Natural killer cell (primary cell): ENCODE measurements around the gene CLEC20A. TPM values are rescaled to one million over a fixed set of nuclear protein-coding genes. Genes with fewer than 3 reads are reported as not detected.
A peak's percentile ranks its signal among the peaks of the same experiment; 100 is the strongest.

ENCODE experiments used
- ATAC-seq, 3 donors: fragments of 150-1000 bp in 2 of 3; fragments of 200-7000 bp in 1 of 3; cut with Tn5 transposase; 1 replicate in 1 of 3; 2 replicates in 2 of 3; pipeline ENCODE4 v1.10.0; 2021; ENCODE audit warnings: mild to moderate bottlenecking in 2 of 3, moderate library complexity in 2 of 3
- DNase-seq, 2 donors: peaks; one replicate each; pipeline versions ENCODE4 v3.0.0 to v3.0.0-alpha.2; 2013 to 2021; ENCODE audit warnings: mixed read lengths in 1 of 2
- H3K27ac ChIP-seq: one replicate; pipeline ENCODE4 v1.5.1; 2013; ENCODE audit warnings: mild to moderate bottlenecking, low read length
- H3K27me3 ChIP-seq: one replicate; pipeline ENCODE4 v1.6.1; 2013; ENCODE audit warnings: low read length; ENCODE audit not compliant: control insufficient read depth, insufficient read depth
- H3K36me3 ChIP-seq: one replicate; pipeline ENCODE4 v1.6.1; 2013; ENCODE audit warnings: low read length; ENCODE audit not compliant: control insufficient read depth, insufficient read depth
- H3K4me1 ChIP-seq: one replicate; pipeline ENCODE4 v1.6.1; 2013; ENCODE audit warnings: low read length; ENCODE audit not compliant: control insufficient read depth, insufficient read depth
- H3K4me3 ChIP-seq: one replicate; pipeline ENCODE4 v1.5.1; 2013; ENCODE audit warnings: low read length
- H3K9me3 ChIP-seq: one replicate; pipeline ENCODE4 v1.6.1; 2013; ENCODE audit warnings: low read length; ENCODE audit not compliant: control insufficient read depth, insufficient read depth
- H3K27ac Mint-ChIP-seq, 2 donors: one replicate each; pipeline ENCODE4 v1.8.0; 2022; ENCODE audit warnings: mild to moderate bottlenecking in 2 of 2, mixed read lengths in 2 of 2, moderate library complexity in 1 of 2
- H3K27me3 Mint-ChIP-seq, 2 donors: one replicate each; pipeline ENCODE4 v1.8.0; 2022; ENCODE audit warnings: low read depth in 2 of 2, mixed read lengths in 2 of 2
- H3K36me3 Mint-ChIP-seq: one replicate; pipeline ENCODE4 v1.8.0; 2022; ENCODE audit warnings: mixed read lengths
- H3K4me1 Mint-ChIP-seq, 2 donors: one replicate each; pipeline ENCODE4 v1.8.0; 2022; ENCODE audit warnings: mixed read lengths in 2 of 2
- H3K4me3 Mint-ChIP-seq: one replicate; pipeline ENCODE4 v1.8.0; 2022; ENCODE audit warnings: mild to moderate bottlenecking, moderate library complexity, mixed read lengths
- H3K9me3 Mint-ChIP-seq, 2 donors: one replicate each; pipeline ENCODE4 v1.8.0; 2022; ENCODE audit warnings: mixed read lengths in 2 of 2
- WGBS: methylation state at CpG from one replicate; pipeline ENCODE4 v1.1.7; 2013; ENCODE audit warnings: missing lambda C conversion rate; ENCODE audit not compliant: insufficient coverage; 5-methylcytosine and 5-hydroxymethylcytosine counted together
- intact Hi-C: fragments of 100-400 bp; cut with micrococcal nuclease; formaldehyde crosslinking; loops from one replicate; pipeline ENCODE4 v1.14.2; 2022
- total RNA-seq, 4 donors: library from RNA; stranded (reverse); fragments of 120-200 nt in 1 of 4; gene quantifications; one replicate each; pipeline versions ENCODE4 v1.2.3 to v1.2.4, GENCODE V29; 2013 to 2022
- TF ChIP-seq, protein P1 (sequence below): fragments of 200-600 bp; IDR thresholded peaks from one replicate; pipeline ENCODE4 v1.8.0; 2022; ENCODE audit warnings: antibody characterized with exemption

The CLEC20A gene
- total RNA-seq, 3 donors from 2014 or later (not counting 1 experiment from before 2014, with no cell fraction given) = not detected

DNA sequence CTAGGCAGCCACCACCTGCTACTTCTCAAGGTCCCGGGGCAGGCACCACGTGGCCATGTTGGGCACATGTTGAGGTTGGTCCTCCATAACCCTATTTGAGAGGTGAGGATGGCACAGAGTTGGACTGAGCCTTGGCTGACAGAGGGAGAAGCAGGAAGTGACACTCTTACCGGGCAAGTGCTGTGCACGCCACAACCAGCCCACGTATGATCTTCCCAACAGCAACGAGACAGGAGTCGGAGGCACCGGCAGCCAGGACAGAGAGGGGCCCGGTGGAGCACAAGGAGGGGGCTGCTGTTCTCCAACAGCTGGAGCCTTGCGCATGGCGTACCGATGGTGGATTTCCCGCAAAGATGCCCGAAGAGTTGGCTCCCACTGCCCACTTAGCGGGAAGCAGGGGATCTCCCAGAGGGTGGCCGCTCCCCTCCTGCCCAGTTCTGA, 3.4 kb downstream of the CLEC20A start:
- 89% methylated on average over 16 of the region's 16 CpGs for WGBS
- TF ChIP-seq, protein P1, sequence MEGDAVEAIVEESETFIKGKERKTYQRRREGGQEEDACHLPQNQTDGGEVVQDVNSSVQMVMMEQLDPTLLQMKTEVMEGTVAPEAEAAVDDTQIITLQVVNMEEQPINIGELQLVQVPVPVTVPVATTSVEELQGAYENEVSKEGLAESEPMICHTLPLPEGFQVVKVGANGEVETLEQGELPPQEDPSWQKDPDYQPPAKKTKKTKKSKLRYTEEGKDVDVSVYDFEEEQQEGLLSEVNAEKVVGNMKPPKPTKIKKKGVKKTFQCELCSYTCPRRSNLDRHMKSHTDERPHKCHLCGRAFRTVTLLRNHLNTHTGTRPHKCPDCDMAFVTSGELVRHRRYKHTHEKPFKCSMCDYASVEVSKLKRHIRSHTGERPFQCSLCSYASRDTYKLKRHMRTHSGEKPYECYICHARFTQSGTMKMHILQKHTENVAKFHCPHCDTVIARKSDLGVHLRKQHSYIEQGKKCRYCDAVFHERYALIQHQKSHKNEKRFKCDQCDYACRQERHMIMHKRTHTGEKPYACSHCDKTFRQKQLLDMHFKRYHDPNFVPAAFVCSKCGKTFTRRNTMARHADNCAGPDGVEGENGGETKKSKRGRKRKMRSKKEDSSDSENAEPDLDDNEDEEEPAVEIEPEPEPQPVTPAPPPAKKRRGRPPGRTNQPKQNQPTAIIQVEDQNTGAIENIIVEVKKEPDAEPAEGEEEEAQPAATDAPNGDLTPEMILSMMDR = no peak
- no peaks in the 10 kb centered on the region for H3K9me3 Mint-ChIP-seq
- DNase-seq (no peak), ATAC-seq (peak in 1 of 3 donors; percentile 16)
- Histone ChIP-seq H3K36me3 (no peaks in the 10 kb centered on the region), H3K9me3 (no peaks in the 10 kb centered on the region), H3K27ac (no peak overlapping the region), H3K27me3 (no peaks in the 10 kb centered on the region), H3K4me3 (no peak overlapping the region), H3K4me1 (no peaks in the 10 kb centered on the region)
- no peak overlapping the region for H3K4me3 Mint-ChIP-seq
- H3K36me3 Mint-ChIP-seq = no peaks in the 10 kb centered on the region
- no peaks in the 10 kb centered on the region for H3K4me1 Mint-ChIP-seq
- no peak overlapping the region for H3K27ac Mint-ChIP-seq
- intact Hi-C loops = no loop called here
- peaks cover 0 to under 1% of the 10 kb centered on the region in 2 donors for H3K27me3 Mint-ChIP-seq

- H3K27me3 Mint-ChIP-seq = peaks cover 6 to 8% of the 10 kb centered on the region in 2 donors
- H3K4me3 ChIP-seq = no peak overlapping the region
- no peaks in the 10 kb centered on the region for H3K36me3 Mint-ChIP-seq
- no peak overlapping the region for H3K27ac ChIP-seq
- intact Hi-C loops = no loop called here
- no peak overlapping the region for H3K4me3 Mint-ChIP-seq
- ATAC-seq = no peak
- no peak overlapping the region for H3K27ac Mint-ChIP-seq
- peaks cover under 1% of the 10 kb centered on the region for H3K4me1 ChIP-seq
- no peaks in the 10 kb centered on the region for H3K36me3 ChIP-seq
- no peaks in the 10 kb centered on the region for H3K9me3 Mint-ChIP-seq
- DNase-seq = no peak
- H3K27me3 ChIP-seq = no peaks in the 10 kb centered on the region
- H3K4me1 Mint-ChIP-seq = peaks cover 0 to 3% of the 10 kb centered on the region in 2 donors
- WGBS = 90% methylated on average over 11 of the region's 11 CpGs
- TF ChIP-seq, protein P1 = no peak
- no peaks in the 10 kb centered on the region for H3K9me3 ChIP-seq
Observed at GRCh38 chr1:178492341-178492740, 4.4 kb downstream of the CLEC20A start.

- Mint-ChIP-seq H3K27me3 (peaks cover 8% of the 10 kb centered on the region in 2 donors), H3K4me1 (peaks cover 0 to 4% of the 10 kb centered on the region in 2 donors), H3K4me3 (no peak overlapping the region), H3K36me3 (no peaks in the 10 kb centered on the region), H3K27ac (no peak overlapping the region), H3K9me3 (no peaks in the 10 kb centered on the region)
- Histone ChIP-seq H3K4me3 (no peak overlapping the region), H3K4me1 (peaks cover 5% of the 10 kb centered on the region), H3K9me3 (no peaks in the 10 kb centered on the region), H3K36me3 (no peaks in the 10 kb centered on the region), H3K27ac (no peak overlapping the region), H3K27me3 (peaks cover 4% of the 10 kb centered on the region)
- DNase-seq (no peak), ATAC-seq (no peak)
- WGBS = 82% methylated on average over 4 of the region's 4 CpGs
- intact Hi-C loops = no loop called here
- TF ChIP-seq, protein P1 = no peak
Observed at GRCh38 chr1:178491721-178492120, 5.0 kb downstream of the CLEC20A start.

DNA sequence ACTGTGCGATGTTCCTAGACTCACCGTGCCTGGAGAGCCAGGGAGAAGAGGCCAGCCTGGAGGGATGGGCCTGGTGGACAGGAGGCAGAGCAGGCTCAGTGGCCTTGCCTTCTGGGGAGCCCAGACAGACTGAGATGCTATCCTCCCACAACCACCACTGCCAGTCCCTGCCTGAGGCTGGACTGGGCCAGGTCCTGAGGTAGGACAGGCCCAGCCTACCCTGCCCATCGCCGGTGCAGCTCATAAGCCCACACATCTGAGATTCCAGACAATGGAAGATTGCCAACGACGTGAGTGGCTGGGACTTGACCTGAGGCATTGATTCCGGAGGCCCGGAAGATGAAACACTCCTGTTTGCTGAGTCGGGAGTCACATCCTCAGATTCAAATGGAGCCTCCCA, 5.8 kb downstream of the CLEC20A start:
- WGBS = 94% methylated on average over 9 of the region's 9 CpGs
- no peak for ATAC-seq
- no peak overlapping the region for H3K4me3 Mint-ChIP-seq

More for the DNA sequence above, 5.8 kb downstream of the CLEC20A start:
- DNase-seq = no peak
- no peaks in the 10 kb centered on the region for H3K9me3 Mint-ChIP-seq
- intact Hi-C loops = no loop called here
- no peaks in the 10 kb centered on the region for H3K36me3 Mint-ChIP-seq
- no peak overlapping the region for H3K27ac ChIP-seq
- H3K4me1 ChIP-seq = peaks cover 12% of the 10 kb centered on the region
- peaks cover 0 to 4% of the 10 kb centered on the region in 2 donors for H3K4me1 Mint-ChIP-seq
- H3K27ac Mint-ChIP-seq = no peak overlapping the region
- TF ChIP-seq, protein P1 = no peak
- no peaks in the 10 kb centered on the region for H3K9me3 ChIP-seq
- no peak overlapping the region for H3K4me3 ChIP-seq
- no peaks in the 10 kb centered on the region for H3K36me3 ChIP-seq
- H3K27me3 Mint-ChIP-seq = peaks cover 8% of the 10 kb centered on the region in 2 donors
- H3K27me3 ChIP-seq = peaks cover 4% of the 10 kb centered on the region
